A673 (cell line): ENCODE results near the gene AANAT. TPM values are rescaled to one million over a fixed set of nuclear protein-coding genes. Genes with fewer than 3 reads are reported as not detected.

Experiments
- BruUV-seq: library from RNA; stranded (reverse); fragments of 400-500 nt; replicated peaks from 2 replicates; lab custom pipeline; 2021; lab: Mats Ljungman, UMichigan
- CTCF ChIA-PET: fragments of 300-600 bp; sonication (Branson Sonifier 250); formaldehyde crosslinking; loops from one replicate; lab custom pipeline; 2022; ENCODE audit warnings: antibody characterized with exemption; lab: Charles Lee
- POLR2A ChIA-PET: fragments of 300-600 bp; sonication (Branson Sonifier 250); formaldehyde crosslinking; loops from one replicate; lab custom pipeline; 2022; ENCODE audit warnings: antibody characterized with exemption; ENCODE audit not compliant: low non-redundant PET; lab: Charles Lee
- DNase-seq: peaks from one replicate; pipeline ENCODE4 v3.0.0-alpha.2; 2015; ENCODE audit warnings: low spot score
- H3K27ac ChIP-seq: fragments of 200-600 bp; sonication (generic); 2 replicates; pipeline ENCODE4 v1.5.1; 2016; ENCODE audit warnings: mixed run types, low read depth, mild to moderate bottlenecking, mixed read lengths, antibody characterized with exemption, low read length; ENCODE audit not compliant: poor library complexity, severe bottlenecking
- H3K27me3 ChIP-seq: fragments of 200-600 bp; sonication (generic); replicated peaks from 2 replicates; pipeline ENCODE4 v1.6.1; 2017; ENCODE audit warnings: mixed run types, low read depth, mild to moderate bottlenecking, mixed read lengths, antibody characterized with exemption, low read length; ENCODE audit not compliant: insufficient read depth, poor library complexity
- H3K36me3 ChIP-seq: fragments of 200-600 bp; sonication (generic); 2 replicates; pipeline ENCODE4 v1.6.1; 2016; ENCODE audit warnings: mixed run types, mild to moderate bottlenecking, mixed read lengths, antibody characterized with exemption, low read length; ENCODE audit not compliant: insufficient read depth, poor library complexity, severe bottlenecking
- H3K4me1 ChIP-seq: fragments of 200-600 bp; sonication (generic); 2 replicates; pipeline ENCODE4 v1.6.1; 2017; ENCODE audit warnings: mixed run types, mild to moderate bottlenecking, mixed read lengths, antibody characterized with exemption, low read length; ENCODE audit not compliant: insufficient read depth, poor library complexity, severe bottlenecking
- H3K4me3 ChIP-seq: fragments of 200-600 bp; sonication (generic); 2 replicates; pipeline ENCODE4 v1.5.1; 2016; ENCODE audit warnings: low read depth, mixed run types, mild to moderate bottlenecking, mixed read lengths, low read length; ENCODE audit not compliant: poor library complexity, severe bottlenecking
- H3K9me3 ChIP-seq: fragments of 200-600 bp; sonication (generic); 2 replicates; pipeline ENCODE4 v1.6.1; 2016; ENCODE audit warnings: mixed run types, low read depth, mild to moderate bottlenecking, mixed read lengths, antibody characterized with exemption, low read length; ENCODE audit not compliant: poor library complexity, severe bottlenecking
- CTCF ChIP-seq: fragments of 300-800, 200-600 bp; sonication (generic); conservative IDR thresholded peaks from 2 replicates; pipeline ENCODE4 v1.5.1; 2017; ENCODE audit warnings: low read depth, mild to moderate bottlenecking, antibody characterized with exemption, low read length, moderate library complexity, mixed read lengths
- EZH2 ChIP-seq: fragments of 200-600 bp; sonication (generic); IDR thresholded peaks from 2 replicates; pipeline ENCODE4 v1.6.1; 2017; ENCODE audit warnings: borderline replicate concordance, low read depth, mild to moderate bottlenecking, mixed read lengths, antibody characterized with exemption, low read length; ENCODE audit not compliant: poor library complexity, severe bottlenecking
- intact Hi-C: fragments of 100-400 bp; cut with micrococcal nuclease; formaldehyde crosslinking; loops from one replicate; pipeline ENCODE4 v1.10.0; 2022; ENCODE audit not compliant: unreplicated experiment
- total RNA-seq: library from RNA; stranded (reverse); gene quantifications from 2 replicates; pipeline ENCODE4 v1.2.3, GENCODE V29; 2021

AANAT gene
- total RNA-seq, 1 experiment from 2014 or later: not detected

GRCh38 chr17:76421044-76421407, 46.4 kb upstream of the AANAT start:
- BruUV-seq: no TSS peak
- Histone ChIP-seq H3K27ac (no peak overlapping the region), H3K4me1 (peaks cover 14% of the 10 kb centered on the region), H3K9me3 (no peaks in the 10 kb centered on the region), H3K36me3 (no peaks in the 10 kb centered on the region), H3K27me3 (no peaks in the 10 kb centered on the region), H3K4me3 (no peak overlapping the region)
- POLR2A ChIA-PET: no interaction called here
- no peak for DNase-seq
- CTCF ChIA-PET: no interaction called here
- TF ChIP-seq CTCF (no peak), EZH2 (no peak)
- intact Hi-C loops: no loop called here

GRCh38 chr17:76422406-76422805, 45.0 kb upstream of the AANAT start:
- Histone ChIP-seq H3K27ac (no peak overlapping the region), H3K27me3 (no peaks in the 10 kb centered on the region), H3K36me3 (no peaks in the 10 kb centered on the region), H3K4me3 (no peak overlapping the region), H3K4me1 (peaks cover 14% of the 10 kb centered on the region), H3K9me3 (no peaks in the 10 kb centered on the region)
- no TSS peak for BruUV-seq
- CTCF ChIA-PET: no interaction called here
- no peak for TF ChIP-seq EZH2
- no peak for TF ChIP-seq CTCF
- POLR2A ChIA-PET: no interaction called here
- no peak for DNase-seq
- intact Hi-C loops: no loop called here

- H3K36me3 ChIP-seq: no peaks in the 10 kb centered on the region
- intact Hi-C loops: no loop called here
- no peaks in the 10 kb centered on the region for H3K27me3 ChIP-seq
- TF ChIP-seq EZH2 (no peak), CTCF (no peak)
- ChIA-PET POLR2A (no interaction called here), CTCF (no interaction called here)
- peaks cover 16% of the 10 kb centered on the region for H3K4me1 ChIP-seq
- no peaks in the 10 kb centered on the region for H3K9me3 ChIP-seq
- H3K4me3 ChIP-seq: no peak overlapping the region
- H3K27ac ChIP-seq: no peak overlapping the region
- BruUV-seq: no TSS peak
- DNase-seq: no peak
Observed at GRCh38 chr17:76422860-76423259, 44.5 kb upstream of the AANAT start.
